Testis (tissue), 3 donors: ENCODE results near the gene CNKSR1. TPM values are rescaled to one million over a fixed set of nuclear protein-coding genes. Genes with fewer than 3 reads are reported as not detected.

Source experiments
- DNase-seq: peaks from one replicate; pipeline ENCODE4 v3.0.0-alpha.2; 2019
- H3K27ac ChIP-seq, 2 donors: fragments of 200-600 bp; sonication (generic); one replicate each; pipeline ENCODE4 v1.5.1; 2019
- H3K27me3 ChIP-seq: fragments of 200-600 bp; sonication (generic); one replicate; pipeline ENCODE4 v1.5.1; 2019
- H3K36me3 ChIP-seq: fragments of 200-600 bp; sonication (generic); one replicate; pipeline ENCODE4 v1.5.1; 2017; ENCODE audit warnings: low read depth; ENCODE audit errors: missing control alignments
- H3K4me1 ChIP-seq: fragments of 200-600 bp; sonication (generic); one replicate; pipeline ENCODE4 v1.5.1; 2019
- H3K4me3 ChIP-seq, 2 donors: fragments of 200-600 bp; sonication (generic); one replicate each; pipeline ENCODE4 v1.5.1; 2017 to 2019
- H3K9me3 ChIP-seq: fragments of 200-600 bp; sonication (generic); one replicate; pipeline ENCODE4 v1.5.1; 2017
- CTCF ChIP-seq, 3 experiments: fragments of 450-650 bp in 2 of 3; fragments of 200-600 bp in 1 of 3; sonication (generic) in 1 of 3; IDR thresholded peaks; one replicate each; pipeline ENCODE4 v1.5.1; 2016 to 2019; ENCODE audit warnings: antibody characterized with exemption in 3 of 3, mild to moderate bottlenecking in 2 of 3, moderate library complexity in 1 of 3
- POLR2A ChIP-seq: fragments of 450-650 bp; IDR thresholded peaks from one replicate; pipeline ENCODE4 v1.6.1; 2017; ENCODE audit warnings: antibody characterized with exemption, mild to moderate bottlenecking, moderate library complexity
- WGBS, 2 donors: methylation state at CpG; one replicate each; pipeline ENCODE4 v1.1.5; 2018; 5-methylcytosine and 5-hydroxymethylcytosine counted together
- intact Hi-C: fragments of 100-400 bp; cut with DNase I; formaldehyde crosslinking; loops from one replicate; pipeline ENCODE4 v1.15.1; 2023; ENCODE audit warnings: low total_unique reads
- polyA plus RNA-seq: library from polyadenylated mRNA; stranded (reverse); fragments of 350-450 nt; fragmentation: Illumina TruSeq; extraction: RNeasy Lipid Tissue Mini Kit (QIAGEN cat#74804); gene quantifications from one replicate; pipeline ENCODE4 v1.2.3, GENCODE V29; 2014; ENCODE audit warnings: low read depth, low replicate concordance; ENCODE audit not compliant: insufficient read depth
- total RNA-seq, 2 donors: library from RNA; depleted of rRNA; stranded (reverse); fragments of >200 nt; gene quantifications; one replicate each; pipeline ENCODE4 v1.2.3, GENCODE V29; 2016

The CNKSR1 gene
- total and polyA plus RNA-seq, 3 donors from 2014 or later = 2.7 to 9.6 (median 7.6) TPM

GRCh38 chr1:26154750-26155149 lies 22.5 kb upstream of the CNKSR1 start:
- H3K27ac ChIP-seq = no peak overlapping the region
- no peaks in the 10 kb centered on the region for H3K27me3 ChIP-seq
- no peak for DNase-seq
- intact Hi-C loops = no loop called here
- H3K4me3 ChIP-seq = no peak overlapping the region
- H3K9me3 ChIP-seq = no peaks in the 10 kb centered on the region
- 61 to 75% methylated on average over 9 of the region's 9 CpGs for WGBS, 2 donors
- no peaks in the 10 kb centered on the region for H3K4me1 ChIP-seq
- TF ChIP-seq CTCF (IDR thresholded peaks at IDR 0.05) = no peak
- no peak for TF ChIP-seq POLR2A
- no peaks in the 10 kb centered on the region for H3K36me3 ChIP-seq

GRCh38 chr1:26155370-26156284 lies 21.7 kb upstream of the CNKSR1 start:
- no peak for DNase-seq
- no peak overlapping the region for H3K27ac ChIP-seq
- no peak overlapping the region for H3K4me3 ChIP-seq
- intact Hi-C loops = no loop called here
- H3K4me1 ChIP-seq = no peaks in the 10 kb centered on the region
- 59 to 68% methylated on average over 18 to 21 of the region's 21 CpGs for WGBS, 2 donors
- H3K36me3 ChIP-seq = no peaks in the 10 kb centered on the region
- H3K9me3 ChIP-seq = no peaks in the 10 kb centered on the region
- TF ChIP-seq CTCF (IDR thresholded peaks at IDR 0.05) (no peak), POLR2A (no peak)
- no peaks in the 10 kb centered on the region for H3K27me3 ChIP-seq

- WGBS, 2 donors = 35 to 38% methylated on average over 10 to 12 of the region's 12 CpGs
- no peaks in the 10 kb centered on the region for H3K9me3 ChIP-seq
- H3K4me1 ChIP-seq = peaks cover 6% of the 10 kb centered on the region
- no peak for DNase-seq
- H3K27me3 ChIP-seq = no peaks in the 10 kb centered on the region
- H3K36me3 ChIP-seq = no peaks in the 10 kb centered on the region
- H3K4me3 ChIP-seq = no peak overlapping the region
- no peak overlapping the region for H3K27ac ChIP-seq
- intact Hi-C loops = no loop called here
- TF ChIP-seq CTCF (IDR thresholded peaks at IDR 0.05) = no peak
- no peak for TF ChIP-seq POLR2A
These were observed 20.8 kb upstream of the CNKSR1 start for GRCh38 chr1:26156285-26157038.

GRCh38 chr1:26158271-26158907 lies 18.9 kb upstream of the CNKSR1 start:
- Histone ChIP-seq H3K27me3 (no peaks in the 10 kb centered on the region), H3K27ac (no peak overlapping the region)

More at GRCh38 chr1:26158271-26158907, 18.9 kb upstream of the CNKSR1 start:
- intact Hi-C loops = no loop called here
- 92 to 95% methylated on average over 5 of the region's 5 CpGs for WGBS, 2 donors
- peaks cover 7% of the 10 kb centered on the region for H3K4me1 ChIP-seq
- DNase-seq = no peak
- H3K36me3 ChIP-seq = no peaks in the 10 kb centered on the region
- TF ChIP-seq CTCF (IDR thresholded peaks at IDR 0.05) (no peak), POLR2A (no peak)
- H3K4me3 ChIP-seq = no peak overlapping the region
- H3K9me3 ChIP-seq = no peaks in the 10 kb centered on the region
